ENCODE results near the gene EBF3. TPM values are rescaled to one million over a fixed set of nuclear protein-coding genes. Genes with fewer than 3 reads are reported as not detected.

The EBF3 gene
- total RNA-seq, 1 donor from 2014 or later, result 0.53 TPM

DNA sequence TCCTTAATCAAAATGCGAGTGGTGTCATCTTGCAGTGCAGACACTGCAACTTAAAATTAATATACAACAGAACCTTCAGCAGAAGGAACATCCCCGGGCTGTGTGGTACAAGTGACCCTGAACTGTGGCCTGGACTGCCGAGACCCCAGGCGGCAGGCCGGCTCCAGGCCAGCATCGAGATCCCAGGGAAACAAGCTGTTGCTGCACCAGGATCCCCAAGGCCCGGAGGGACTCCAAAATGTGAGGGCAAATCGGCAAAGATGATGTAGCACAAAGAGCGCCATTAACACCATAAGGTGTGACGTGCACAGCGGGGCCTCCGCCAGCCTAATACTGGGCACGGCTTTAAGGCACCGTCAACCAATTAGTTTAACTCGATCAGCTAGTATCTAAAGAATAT lies 73.9 kb downstream of the EBF3 start:
- Histone ChIP-seq H3K4me1 (no peaks in the 10 kb centered on the region), H3K27me3 (ENCODE audit: low read depth) (peaks cover 43% of the 10 kb centered on the region), H3K36me3 (no peaks in the 10 kb centered on the region), H3K4me3 (no peak overlapping the region), H3K9me3 (no peaks in the 10 kb centered on the region), H3K27ac (no peak overlapping the region)
- no peak for ATAC-seq
- intact Hi-C loops (cut with DNase I), result no loop called here
- no peak for TF ChIP-seq CTCF (IDR thresholded peaks at IDR 0.05)
- no peak for DNase-seq

GRCh38 chr10:129888784-129889616 lies 75.1 kb downstream of the EBF3 start:
- Histone ChIP-seq H3K27ac (no peak overlapping the region), H3K27me3 (ENCODE audit: low read depth) (peaks cover 36% of the 10 kb centered on the region), H3K4me1 (no peaks in the 10 kb centered on the region), H3K4me3 (no peak overlapping the region), H3K36me3 (no peaks in the 10 kb centered on the region), H3K9me3 (no peaks in the 10 kb centered on the region)
- no peak for DNase-seq
- intact Hi-C loops (cut with DNase I), result no loop called here
- ATAC-seq, result peak; percentile 58 to 69
- TF ChIP-seq CTCF (IDR thresholded peaks at IDR 0.05), result peak; percentile 59

GRCh38 chr10:129887986-129888783 lies 75.9 kb downstream of the EBF3 start:
- TF ChIP-seq CTCF (IDR thresholded peaks at IDR 0.05), result no peak
- H3K27me3 ChIP-seq (ENCODE audit: low read depth), result peaks cover 36% of the 10 kb centered on the region
- no peaks in the 10 kb centered on the region for H3K4me1 ChIP-seq
- no peaks in the 10 kb centered on the region for H3K36me3 ChIP-seq
- H3K4me3 ChIP-seq, result no peak overlapping the region
- H3K27ac ChIP-seq, result no peak overlapping the region
- no peaks in the 10 kb centered on the region for H3K9me3 ChIP-seq
- DNase-seq (no peak), ATAC-seq (no peak)
- intact Hi-C loops (cut with DNase I), result no loop called here

- Histone ChIP-seq H3K27ac (no peak overlapping the region), H3K9me3 (no peaks in the 10 kb centered on the region), H3K4me3 (no peak overlapping the region), H3K36me3 (no peaks in the 10 kb centered on the region), H3K27me3 (ENCODE audit: low read depth) (peaks cover 41% of the 10 kb centered on the region), H3K4me1 (no peaks in the 10 kb centered on the region)
- ATAC-seq (no peak), DNase-seq (no peak)
- intact Hi-C loops (cut with DNase I), result no loop called here
- TF ChIP-seq CTCF (IDR thresholded peaks at IDR 0.05), result no peak
Measured at GRCh38 chr10:129887381-129887905, 76.6 kb downstream of the EBF3 start.

- Histone ChIP-seq H3K9me3 (no peaks in the 10 kb centered on the region), H3K27ac (no peak overlapping the region), H3K4me3 (no peak overlapping the region), H3K4me1 (no peaks in the 10 kb centered on the region), H3K27me3 (ENCODE audit: low read depth) (peaks cover 33% of the 10 kb centered on the region), H3K36me3 (no peaks in the 10 kb centered on the region)
- no peak for DNase-seq
- TF ChIP-seq CTCF (IDR thresholded peaks at IDR 0.05), result no peak
- intact Hi-C loops (cut with DNase I), result no loop called here
- ATAC-seq, result no peak
Measured at GRCh38 chr10:129886263-129886662, 77.8 kb downstream of the EBF3 start.

Data from lower lobe of right lung (tissue), 2 donors.